HCT116 (cell line): Measurements from ENCODE around the gene CELF3. TPM values are rescaled to one million over a fixed set of nuclear protein-coding genes. Genes with fewer than 3 reads are reported as not detected.

ENCODE experiments used
- ATAC-seq: fragments of 200-7000 bp; cut with Tn5 transposase; 2 replicates; pipeline ENCODE4 v1.9.1; 2020; ENCODE audit warnings: mild to moderate bottlenecking, moderate library complexity
- BruUV-seq: library from RNA; stranded (reverse); fragments of 400-500 nt; replicated peaks from 2 replicates; lab custom pipeline; 2021; lab: Mats Ljungman, UMichigan
- CTCF ChIA-PET: fragments of 300-600 bp; sonication (Branson Sonifier 250); formaldehyde crosslinking; loops from one replicate; lab custom pipeline; 2021; ENCODE audit warnings: antibody characterized with exemption; lab: Charles Lee
- POLR2A ChIA-PET: fragments of 300-600, 350-600 bp; sonication (Branson Sonifier 250); formaldehyde crosslinking; loops from one replicate; lab custom pipeline; 2021; ENCODE audit warnings: antibody characterized with exemption; lab: Charles Lee
- RAD21 ChIA-PET, 2 experiments: fragments of 300-600 bp; sonication (Branson Sonifier 250); formaldehyde crosslinking; loops; one replicate each; lab custom pipeline; 2023; ENCODE audit warnings: low total read pairs in 2 of 2; ENCODE audit not compliant: uncharacterized antibody in 2 of 2, unreplicated experiment in 2 of 2, low non-redundant PET in 1 of 2; lab: Charles Lee
- DNase-seq: peaks from one replicate; pipeline ENCODE4 v3.0.0-alpha.2; 2010; ENCODE audit warnings: low read depth, low spot score
- H2AFZ ChIP-seq: fragments of 200-600 bp; shearing (Covaris generic), sonication (generic); 2 replicates; pipeline ENCODE4 v1.6.1; 2017; ENCODE audit warnings: low read depth, mixed run types, mixed read lengths, antibody characterized with exemption, low read length; ENCODE audit not compliant: poor library complexity, severe bottlenecking
- H3K27ac ChIP-seq: 2 replicates; pipeline ENCODE4 v1.5.1; 2012; ENCODE audit warnings: low read depth, low read length
- H3K27me3 ChIP-seq: fragments of 200-600 bp; sonication (generic); 2 replicates; pipeline ENCODE4 v1.6.1; 2016; ENCODE audit warnings: mixed run types, low read length, mixed read lengths; ENCODE audit not compliant: insufficient read depth
- H3K36me3 ChIP-seq, 2 experiments: fragments of 200-500 bp in 1 of 2; fragments of 200-600 bp in 1 of 2; sonication (Bioruptor generic) in 1 of 2; sonication (generic) in 1 of 2; 2 replicates each; pipeline versions ENCODE4 v1.5.1 to v1.6.1; 2014 to 2016; ENCODE audit warnings: low read length in 2 of 2, inconsistent platforms in 1 of 2, mixed read lengths in 1 of 2, mixed run types in 1 of 2; ENCODE audit not compliant: insufficient read depth in 2 of 2, control insufficient read depth in 1 of 2
- H3K4me1 ChIP-seq, 2 experiments: fragments of 200-600 bp in 1 of 2; sonication (generic) in 1 of 2; 2 replicates each; pipeline versions ENCODE4 v1.5.1 to v1.6.1; 2012 to 2017; ENCODE audit warnings: low read length in 2 of 2, inconsistent platforms in 1 of 2, mild to moderate bottlenecking in 1 of 2, mixed read lengths in 1 of 2, mixed run types in 1 of 2, moderate library complexity in 1 of 2; ENCODE audit not compliant: insufficient read depth in 2 of 2, control insufficient read depth in 1 of 2
- H3K4me2 ChIP-seq: fragments of 200-600 bp; sonication (generic); 2 replicates; pipeline ENCODE4 v1.6.1; 2017; ENCODE audit warnings: mixed run types, low read length, mixed read lengths
- H3K4me3 ChIP-seq, 2 experiments: fragments of 200-600 bp in 1 of 2; sonication (generic) in 1 of 2; replicated peaks in 1 of 2; 2 replicates each; pipeline ENCODE4 v1.5.1; 2011 to 2016; ENCODE audit warnings: low read length in 2 of 2, control low read depth in 1 of 2, low read depth in 1 of 2, mild to moderate bottlenecking in 1 of 2, mixed read lengths in 1 of 2, mixed run types in 1 of 2
- H3K79me2 ChIP-seq: fragments of 200-600 bp; sonication (generic); 2 replicates; pipeline ENCODE4 v1.6.1; 2017; ENCODE audit warnings: mild to moderate bottlenecking, mixed run types, low read length, moderate library complexity, mixed read lengths; ENCODE audit not compliant: insufficient read depth
- H3K9ac ChIP-seq: fragments of 200-600 bp; sonication (generic); 2 replicates; pipeline ENCODE4 v1.6.1; 2016; ENCODE audit warnings: low read length, mixed read lengths
- H3K9me2 ChIP-seq: fragments of 200-600 bp; sonication (generic), shearing (Covaris generic); 2 replicates; pipeline ENCODE4 v1.6.1; 2017; ENCODE audit warnings: mixed run types, mild to moderate bottlenecking, moderate library complexity; ENCODE audit not compliant: insufficient read depth
- H3K9me3 ChIP-seq, 2 experiments: fragments of 200-500 bp in 1 of 2; fragments of 200-600 bp in 1 of 2; sonication (Bioruptor generic) in 1 of 2; sonication (generic) in 1 of 2; 2 replicates each; pipeline ENCODE4 v1.6.1; 2014 to 2017; ENCODE audit warnings: low read length in 2 of 2, mixed read lengths in 2 of 2, inconsistent platforms in 1 of 2, low read depth in 1 of 2, mild to moderate bottlenecking in 1 of 2, mixed run types in 1 of 2, moderate library complexity in 1 of 2; ENCODE audit not compliant: control insufficient read depth in 1 of 2, insufficient read depth in 1 of 2
- H4K20me1 ChIP-seq: fragments of 200-600 bp; sonication (generic), shearing (Covaris generic); 2 replicates; pipeline ENCODE4 v1.6.1; 2017; ENCODE audit warnings: mixed run types, mild to moderate bottlenecking, moderate library complexity; ENCODE audit not compliant: insufficient read depth
- ATF3 ChIP-seq: IDR thresholded peaks from 2 replicates; pipeline ENCODE4 v1.6.1; 2012
- CBX3 ChIP-seq: IDR thresholded peaks from 2 replicates; pipeline ENCODE4 v1.6.1; 2012; ENCODE audit warnings: low read depth
- CEBPB ChIP-seq: IDR thresholded peaks from 2 replicates; pipeline ENCODE4 v1.6.1; 2012; ENCODE audit warnings: low read depth
- EGR1 ChIP-seq: IDR thresholded peaks from 2 replicates; pipeline ENCODE4 v1.6.1; 2012; ENCODE audit warnings: low read depth
- EZH2 ChIP-seq: fragments of 200-600 bp; sonication (generic); IDR thresholded peaks from 2 replicates; pipeline ENCODE4 v1.6.1; 2017; ENCODE audit warnings: antibody characterized with exemption, mixed run types
- EZH2phosphoT487 ChIP-seq: fragments of 200-600 bp; IDR thresholded peaks from 2 replicates; pipeline ENCODE4 v1.6.1; 2018; ENCODE audit warnings: antibody characterized with exemption, borderline replicate concordance
- FOSL1 ChIP-seq: IDR thresholded peaks from 2 replicates; pipeline ENCODE4 v1.6.1; 2012; ENCODE audit warnings: low read depth
- JUND ChIP-seq: IDR thresholded peaks from 2 replicates; pipeline ENCODE4 v1.6.1; 2012
- MAX ChIP-seq: IDR thresholded peaks from 2 replicates; pipeline ENCODE4 v1.6.1; 2012
- POLR2A ChIP-seq: IDR thresholded peaks from 2 replicates; pipeline ENCODE4 v1.7.0; 2011; ENCODE audit warnings: borderline replicate concordance; ENCODE audit not compliant: insufficient read depth, insufficient read length; ENCODE audit errors: extremely low read depth
- RAD21 ChIP-seq: IDR thresholded peaks from 2 replicates; pipeline ENCODE4 v1.6.1; 2012; ENCODE audit warnings: low read depth, mild to moderate bottlenecking
- REST ChIP-seq: IDR thresholded peaks from 2 replicates; pipeline ENCODE4 v1.6.1; 2012; ENCODE audit warnings: low read depth
- SIN3A ChIP-seq: IDR thresholded peaks from 2 replicates; pipeline ENCODE4 v1.6.1; 2012; ENCODE audit warnings: low read depth
- SP1 ChIP-seq: IDR thresholded peaks from 2 replicates; pipeline ENCODE4 v1.6.1; 2012; ENCODE audit warnings: low read depth
- SRF ChIP-seq: IDR thresholded peaks from 2 replicates; pipeline ENCODE4 v1.6.1; 2012; ENCODE audit warnings: low read depth
- TCF7L2 ChIP-seq: IDR thresholded peaks from 2 replicates; pipeline ENCODE4 v1.7.0; 2011; ENCODE audit warnings: borderline replicate concordance, inconsistent platforms; ENCODE audit not compliant: insufficient read depth, insufficient read length; ENCODE audit errors: extremely low read depth
- YY1 ChIP-seq: IDR thresholded peaks from 2 replicates; pipeline ENCODE4 v1.6.1; 2011; ENCODE audit warnings: low read length, low read depth, moderate library complexity, mild to moderate bottlenecking; ENCODE audit not compliant: insufficient replicate concordance; ENCODE audit errors: extremely low read depth
- ZBTB33 ChIP-seq: IDR thresholded peaks from 2 replicates; pipeline ENCODE4 v1.6.1; 2011; ENCODE audit warnings: mild to moderate bottlenecking, low read length, moderate library complexity; ENCODE audit not compliant: insufficient replicate concordance; ENCODE audit errors: extremely low read depth
- ZFX ChIP-seq: fragments of 450-650 bp; IDR thresholded peaks from 2 replicates; pipeline ENCODE4 v1.6.1; 2017
- ZNF274 ChIP-seq: fragments of 200-500 bp; sonication (Bioruptor generic); IDR thresholded peaks from 2 replicates; pipeline ENCODE4 v1.6.1; 2014; ENCODE audit warnings: mild to moderate bottlenecking, low read depth, low read length, inconsistent platforms
- intact Hi-C: fragments of 100-400 bp; cut with micrococcal nuclease; formaldehyde crosslinking; loops from 2 replicates; pipeline ENCODE4 v1.10.0; 2022
- total RNA-seq: library from RNA; stranded (reverse); gene quantifications from one replicate; pipeline ENCODE4 v1.2.1, GENCODE V29; 2021; ENCODE audit not compliant: unreplicated experiment

Gene CELF3
- total RNA-seq, 1 experiment from 2014 or later = not detected

GRCh38 chr1:151711951-151712350, 4.7 kb downstream of the CELF3 start (continued):
- no peak for TF ChIP-seq ATF3

- ChIA-PET CTCF (no interaction called here), POLR2A (interaction anchor here (0.6 kb wide), 1 partner anchor 79 kb away, joined by 3 read pairs; no protein-coding TSS in a partner anchor), RAD21 (no interaction called here)
- H2AFZ ChIP-seq = no peak overlapping the region
- no peaks in the 10 kb centered on the region for H3K27me3 ChIP-seq
- no peak overlapping the region for H3K4me3 ChIP-seq
- no peak overlapping the region for H3K9ac ChIP-seq
- H4K20me1 ChIP-seq = no peaks in the 10 kb centered on the region
- intact Hi-C loops = no loop called here
- H3K79me2 ChIP-seq = no peaks in the 10 kb centered on the region
- no peak overlapping the region for H3K4me2 ChIP-seq
- H3K4me1 ChIP-seq = no peaks in the 10 kb centered on the region
- DNase-seq = no peak
- no peak for ATAC-seq
- no peaks in the 10 kb centered on the region for H3K36me3 ChIP-seq
- BruUV-seq = no TSS peak
- no peaks in the 10 kb centered on the region for H3K9me3 ChIP-seq
- H3K27ac ChIP-seq = no peak overlapping the region
- H3K9me2 ChIP-seq = no peaks in the 10 kb centered on the region
- TF ChIP-seq ZBTB33 (no peak), SP1 (no peak), CEBPB (no peak), ZNF274 (no peak), FOSL1 (no peak), REST (no peak), SRF (no peak), POLR2A (no peak), EGR1 (no peak), SIN3A (no peak), EZH2phosphoT487 (no peak), CBX3 (no peak), EZH2 (no peak), RAD21 (no peak), JUND (no peak), ZFX (no peak), TCF7L2 (no peak), YY1 (no peak), MAX (no peak)
Measured at GRCh38 chr1:151711044-151711800, 5.4 kb downstream of the CELF3 start.
